Stimulated activated CD8-positive, alpha-beta memory T cell treated with anti-CD3 and anti-CD28 coated beads, Interleukin-12 subunit alpha, Interleukin-12 subunit beta, amount 100 ng/mL, for 24 hours (primary cell): ENCODE measurements around the gene TKTL1.
A peak's percentile ranks its signal among the peaks of the same experiment; 100 is the strongest.

Source experiments
- DNase-seq: peaks from one replicate; pipeline ENCODE4 v3.0.0-alpha.2; 2020; ENCODE audit errors: extremely low read depth

The TKTL1 gene

DNA sequence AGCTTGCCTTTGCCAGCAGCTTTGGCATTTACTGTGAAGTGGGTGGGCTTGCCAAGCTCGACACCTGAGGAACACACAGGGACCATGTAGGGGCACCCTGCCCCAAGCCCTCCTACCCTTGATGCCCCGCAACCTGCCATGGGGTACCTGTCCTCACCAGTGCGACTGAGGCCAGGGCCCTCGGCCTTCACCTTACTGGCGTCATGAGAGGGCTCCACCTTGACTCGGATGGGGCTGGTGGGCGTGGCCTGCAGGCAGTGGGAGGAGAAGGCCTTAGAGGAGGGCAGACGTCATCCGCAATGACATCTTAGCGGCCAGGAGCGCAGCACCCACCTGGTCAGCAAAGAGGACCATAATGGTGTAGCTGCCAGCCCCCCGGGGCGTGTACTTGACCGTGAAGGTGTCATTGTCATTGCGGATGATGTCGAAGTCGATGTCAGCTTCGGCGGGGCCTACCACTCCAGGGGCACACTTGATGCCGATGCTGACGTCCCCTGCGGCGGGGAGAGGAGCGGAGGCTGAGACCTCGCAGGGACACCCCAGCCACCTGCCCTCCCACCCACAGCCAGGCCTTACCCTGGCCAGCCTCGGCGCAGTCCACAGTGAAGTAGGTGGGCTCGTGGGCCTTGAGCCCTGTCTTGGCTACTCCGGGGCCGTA lies 66.6 kb downstream of the TKTL1 start:
- DNase-seq, result no peak

DNA sequence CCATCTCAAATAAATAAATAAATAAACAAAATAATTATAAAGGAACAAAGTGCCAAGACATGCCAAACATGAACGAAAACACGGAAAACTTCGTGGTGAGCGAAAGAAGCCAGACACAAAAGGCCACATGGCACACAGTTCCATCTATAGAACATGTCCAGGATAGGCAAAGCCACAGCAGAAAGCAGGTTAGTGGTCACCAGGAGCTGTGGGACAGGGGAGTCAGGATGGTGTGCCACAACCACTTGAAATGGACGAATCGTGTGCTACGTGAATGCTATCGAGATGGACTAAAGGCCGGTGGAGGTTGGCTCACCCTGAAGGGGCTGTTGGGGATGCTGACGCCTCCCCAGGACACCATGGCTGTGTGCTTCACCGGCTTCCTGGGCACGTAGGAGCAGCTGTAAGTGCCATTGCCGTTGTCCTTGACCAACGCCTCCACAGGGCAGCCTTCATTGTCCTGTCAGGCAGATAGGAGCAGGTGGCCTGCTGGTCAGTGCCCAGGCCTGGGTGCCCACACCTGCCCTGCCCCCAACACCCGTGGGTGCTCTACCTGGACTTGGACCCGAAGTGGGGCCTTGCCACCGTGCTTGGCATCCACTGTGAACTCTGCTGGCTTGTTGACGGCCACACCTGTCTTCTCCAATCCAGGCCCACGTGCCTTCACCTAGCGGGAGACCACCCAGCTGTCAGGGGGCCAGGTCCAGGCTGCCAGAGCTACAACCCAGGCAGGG lies 68.3 kb downstream of the TKTL1 start:
- no peak for DNase-seq

DNA sequence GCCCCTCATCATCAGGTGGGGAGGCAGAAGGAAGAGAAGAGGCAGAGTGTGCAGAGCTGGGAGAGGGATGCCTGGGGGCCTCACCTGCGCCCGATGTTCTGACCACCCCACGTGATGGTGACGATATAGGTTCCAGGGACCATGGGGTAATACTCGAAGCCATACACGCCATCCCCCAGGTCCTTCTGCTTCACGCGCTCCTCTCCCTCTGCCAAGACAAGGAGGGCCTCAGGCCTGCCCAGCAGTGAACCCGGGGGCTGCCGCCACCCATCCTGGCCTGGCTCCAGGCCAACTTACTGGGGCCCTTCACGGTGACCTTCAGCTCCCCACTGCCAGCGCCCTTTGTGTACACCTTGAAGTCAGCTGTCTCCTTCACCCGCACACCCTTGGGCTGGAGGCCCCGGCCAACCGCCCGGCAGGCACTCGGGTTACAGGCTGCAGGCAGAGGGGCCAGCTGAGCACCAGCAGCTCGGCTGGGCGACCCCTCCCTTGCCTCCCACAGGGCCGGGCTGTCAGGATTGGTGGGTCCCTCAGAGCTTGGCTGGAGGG lies 69.5 kb downstream of the TKTL1 start:
- no peak for DNase-seq

DNA sequence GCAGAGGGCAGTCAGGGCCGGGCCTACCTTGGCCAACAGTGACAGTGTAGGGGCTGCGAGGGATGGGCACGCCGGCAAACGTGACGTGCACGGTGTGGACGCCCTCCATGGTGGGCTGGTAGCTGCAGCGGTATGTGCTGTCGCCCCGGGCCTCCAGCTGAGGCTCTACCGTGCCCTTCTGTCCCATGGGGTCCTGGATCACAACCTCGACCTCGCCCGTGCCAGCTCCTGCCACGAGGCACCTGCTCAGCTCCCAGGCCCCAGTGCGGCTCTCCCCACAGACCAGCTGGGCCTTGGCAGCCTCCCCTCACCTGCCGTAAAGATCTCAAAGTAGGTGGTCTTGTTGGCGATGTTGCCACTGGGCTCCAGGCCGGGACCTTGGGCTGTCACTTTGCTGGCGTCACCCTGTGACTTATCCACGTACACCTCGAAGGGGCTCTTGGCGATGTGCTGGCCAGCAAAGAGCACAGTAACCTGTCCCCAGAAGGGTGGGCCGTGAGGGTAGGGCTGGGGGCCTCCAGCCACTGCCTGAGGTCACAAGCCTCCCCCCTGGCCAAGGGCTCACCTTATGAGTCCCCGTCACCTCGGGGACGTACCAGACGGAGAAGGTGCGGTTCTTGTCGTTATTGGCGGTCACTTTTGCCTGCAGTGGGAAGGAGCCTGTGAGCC lies 70.5 kb downstream of the TKTL1 start:
- no peak for DNase-seq

DNA sequence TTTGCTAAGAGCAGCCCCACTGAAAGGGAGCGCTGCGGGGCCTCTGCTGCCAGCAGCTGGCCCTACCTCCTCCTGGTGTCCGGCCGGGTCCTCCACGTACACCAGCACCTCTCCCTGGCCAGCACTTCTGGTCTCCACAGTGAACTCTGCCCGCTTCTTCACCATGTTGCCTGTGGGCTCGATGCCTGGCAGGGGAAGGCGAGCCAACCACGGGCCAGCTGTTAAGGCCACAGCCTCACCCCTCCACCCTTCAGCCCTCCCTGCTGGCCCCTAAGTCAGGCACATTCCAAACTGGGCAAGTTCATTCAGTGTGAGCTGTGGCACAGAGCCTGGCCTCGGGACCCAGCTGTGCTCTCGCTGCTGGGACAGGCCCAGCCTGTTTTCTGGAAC lies 71.1 kb downstream of the TKTL1 start:
- DNase-seq, result no peak

DNA sequence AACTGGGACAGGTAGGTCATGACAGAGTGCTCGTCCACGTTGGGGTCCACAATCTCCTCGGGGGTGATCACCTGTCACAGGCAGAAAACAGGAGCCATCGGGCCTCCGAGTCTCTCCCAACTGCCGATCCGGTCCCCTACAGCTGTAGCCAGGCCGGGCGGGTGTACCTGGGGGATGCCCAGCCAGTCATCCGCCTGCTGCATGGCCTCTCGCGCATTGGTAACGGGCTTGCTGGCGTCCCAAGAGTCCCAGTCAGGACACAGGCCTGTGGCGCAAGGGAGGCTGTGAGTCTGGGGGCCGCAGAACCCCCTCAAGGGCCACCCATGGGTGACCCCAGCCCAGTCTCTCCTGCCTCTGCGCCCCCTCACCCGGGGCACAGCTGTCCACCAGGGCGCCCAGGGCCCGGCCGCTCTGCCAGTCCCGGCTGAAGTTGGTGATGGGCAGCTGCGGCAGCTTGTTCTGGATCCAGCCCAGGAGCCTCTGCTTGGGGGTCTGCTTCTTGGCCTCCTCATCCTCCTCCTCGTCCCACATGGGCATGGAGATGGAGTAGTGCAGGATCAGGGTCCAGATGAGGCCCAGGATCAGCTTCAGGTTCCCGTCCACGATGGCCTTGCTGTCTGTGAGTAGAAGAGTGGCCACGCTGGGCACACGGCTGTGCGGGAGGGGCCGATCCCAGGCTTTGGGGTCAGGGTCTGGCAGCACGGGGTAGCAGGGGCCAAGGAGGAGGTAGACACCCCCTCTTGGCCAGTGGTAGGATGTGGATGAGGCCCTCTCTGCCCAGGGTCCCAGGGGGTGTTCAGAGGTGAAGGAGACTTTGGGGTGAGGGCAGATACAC lies 72.1 kb downstream of the TKTL1 start:
- DNase-seq, result no peak

DNA sequence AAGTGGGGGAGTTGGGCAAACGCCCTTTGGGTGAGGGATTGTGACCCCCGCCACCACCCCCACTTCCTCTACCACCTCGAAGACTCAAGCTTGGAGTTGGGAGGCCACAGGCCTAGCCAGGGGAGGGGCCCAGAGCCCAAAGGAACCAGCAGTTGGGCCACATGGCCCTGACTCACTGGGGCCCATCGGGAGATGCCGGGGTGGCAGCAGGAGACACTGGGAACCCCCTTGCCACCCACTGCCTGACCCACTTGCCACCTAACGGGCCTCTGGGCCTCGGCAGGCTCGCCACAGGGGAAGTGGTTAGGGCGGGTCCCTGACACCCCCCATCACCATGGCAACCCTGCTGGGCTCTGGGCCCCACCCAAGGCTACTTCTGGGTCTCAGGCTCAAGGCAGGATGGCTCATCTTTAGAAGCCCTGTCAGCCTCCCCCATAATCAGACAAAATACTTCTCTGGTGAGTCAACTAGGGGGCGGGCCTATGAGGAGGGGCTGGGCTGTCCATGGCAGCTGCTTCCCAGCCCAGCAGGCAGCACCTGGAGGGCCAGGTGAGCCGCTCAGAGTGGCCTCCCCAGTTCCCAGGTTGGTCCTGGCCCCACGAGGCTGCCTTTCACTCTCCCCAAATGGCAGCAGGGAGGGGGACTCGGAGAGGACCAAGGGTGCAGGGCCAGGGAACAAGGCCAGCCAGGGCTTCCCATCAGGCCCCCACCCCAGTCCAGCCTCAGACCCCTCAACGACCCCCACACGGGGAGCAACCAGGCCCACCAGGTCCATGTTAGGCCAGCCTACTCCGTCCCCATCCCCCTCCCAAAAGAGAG lies 73.2 kb downstream of the TKTL1 start:
- peak; percentile 85 for DNase-seq

DNA sequence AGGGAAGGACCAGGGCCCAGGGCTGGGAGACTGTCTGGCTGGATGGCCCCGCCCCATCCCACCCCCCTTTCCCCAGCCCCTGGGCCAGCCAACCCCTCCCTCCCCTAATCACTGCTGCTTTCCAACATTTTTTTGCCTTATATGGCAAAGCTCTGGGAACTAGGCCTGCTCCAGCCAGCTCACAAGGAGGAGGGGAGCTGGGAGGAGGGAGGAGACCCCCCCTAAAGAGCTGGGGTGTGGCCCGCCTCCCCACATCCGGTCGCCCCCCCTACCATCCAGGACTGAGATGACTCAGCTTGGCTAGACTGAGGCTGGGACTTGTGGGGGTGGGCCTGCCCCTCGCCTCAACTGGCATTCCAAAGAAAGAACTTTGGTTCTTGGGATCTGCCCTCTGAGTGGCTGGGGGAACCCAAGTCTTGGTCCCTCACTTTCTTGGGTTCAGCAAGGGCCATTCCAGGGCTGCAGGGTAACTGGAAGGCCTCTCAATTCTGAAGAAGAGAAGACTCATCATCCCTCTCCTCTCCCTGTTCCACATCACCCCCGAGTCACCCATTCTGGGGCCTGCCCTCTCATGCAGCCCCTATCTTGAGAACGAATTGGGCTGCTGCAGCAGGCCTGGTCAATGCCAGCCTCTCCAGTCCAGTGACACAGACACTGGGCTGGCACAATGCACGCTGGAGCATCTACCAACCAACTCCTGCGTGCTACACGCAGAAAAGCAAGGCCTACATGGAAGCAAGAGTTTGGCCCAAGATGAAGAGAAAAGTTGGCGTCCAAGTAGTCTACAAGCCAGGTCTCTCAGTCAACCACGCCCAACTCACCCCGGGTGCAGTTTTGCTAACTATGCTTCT lies 74.1 kb downstream of the TKTL1 start:
- DNase-seq, result peak; percentile 33

DNA sequence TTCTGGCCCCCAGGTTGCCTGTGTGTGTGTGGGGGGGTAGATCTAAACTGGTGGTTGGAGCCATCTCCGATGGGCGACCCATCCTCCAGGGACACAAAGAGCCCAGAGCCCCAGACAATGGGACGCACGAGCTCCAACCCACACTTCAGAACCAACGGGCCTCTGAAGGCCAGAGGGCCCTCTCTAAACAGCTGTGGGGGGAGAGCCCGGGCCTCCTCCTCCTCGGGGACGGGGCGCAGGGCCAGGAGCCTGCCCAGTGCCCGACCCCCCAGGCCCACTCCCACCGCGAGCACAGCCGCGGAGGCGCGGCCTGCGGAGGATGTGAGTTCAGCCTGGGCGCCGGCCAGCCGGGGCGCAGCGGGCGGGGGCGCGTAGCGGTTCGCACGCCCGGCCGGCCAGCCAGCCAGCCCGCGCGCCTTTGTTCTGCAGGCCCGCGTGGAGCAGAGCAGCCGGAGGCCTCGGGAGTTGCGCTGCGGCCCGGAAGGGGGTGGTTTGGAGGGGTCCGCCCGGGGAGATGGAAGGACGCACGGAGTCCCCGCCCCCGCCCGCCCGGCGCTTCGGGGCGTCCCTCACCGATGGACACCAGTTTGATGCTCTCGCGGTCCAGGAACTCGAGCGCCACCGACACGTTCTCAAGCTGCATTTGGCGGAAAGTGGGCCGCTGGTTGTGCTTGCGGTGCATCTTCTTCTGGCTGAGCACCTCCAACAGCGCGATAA lies 74.9 kb downstream of the TKTL1 start:
- no peak for DNase-seq

DNA sequence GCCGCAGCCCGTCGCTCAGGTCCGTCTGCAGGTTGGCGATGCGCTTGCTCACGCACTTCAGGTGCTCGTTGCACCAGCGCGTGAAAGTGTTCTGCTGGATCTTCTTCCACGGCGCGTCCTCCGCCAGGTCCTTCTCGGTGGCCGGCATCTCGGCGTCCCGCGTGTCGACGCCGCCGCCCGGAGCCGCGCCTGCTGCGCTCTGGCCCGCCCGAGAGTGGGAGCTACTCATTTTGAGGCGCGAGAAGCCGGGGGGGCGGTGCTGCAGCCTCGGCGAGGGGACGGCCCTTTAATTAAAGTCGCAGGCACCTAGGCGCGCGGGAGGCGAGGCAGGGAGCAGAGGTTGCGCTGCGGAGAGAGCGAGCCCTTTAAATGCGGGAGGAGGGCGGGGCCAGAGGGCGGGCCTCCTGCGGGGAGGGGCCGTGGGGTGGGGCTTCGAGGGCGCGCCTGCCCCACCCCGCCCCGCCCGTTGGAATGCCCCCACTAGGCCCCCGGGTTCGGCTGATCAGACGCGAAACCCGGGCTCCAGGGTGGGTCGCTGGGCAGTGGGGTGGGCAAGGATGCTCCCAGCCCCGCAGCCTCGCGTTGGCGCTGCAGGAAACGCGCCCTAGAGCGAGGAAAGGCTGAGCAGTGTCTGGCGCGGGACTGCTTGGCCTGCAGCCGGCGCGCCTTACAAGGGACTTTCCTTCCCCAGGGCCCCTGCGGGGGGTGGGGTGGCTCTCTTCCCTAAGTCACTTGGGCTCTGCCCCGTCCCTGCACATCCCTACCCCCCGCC lies 75.6 kb downstream of the TKTL1 start:
- DNase-seq, result peak; percentile 78

DNA sequence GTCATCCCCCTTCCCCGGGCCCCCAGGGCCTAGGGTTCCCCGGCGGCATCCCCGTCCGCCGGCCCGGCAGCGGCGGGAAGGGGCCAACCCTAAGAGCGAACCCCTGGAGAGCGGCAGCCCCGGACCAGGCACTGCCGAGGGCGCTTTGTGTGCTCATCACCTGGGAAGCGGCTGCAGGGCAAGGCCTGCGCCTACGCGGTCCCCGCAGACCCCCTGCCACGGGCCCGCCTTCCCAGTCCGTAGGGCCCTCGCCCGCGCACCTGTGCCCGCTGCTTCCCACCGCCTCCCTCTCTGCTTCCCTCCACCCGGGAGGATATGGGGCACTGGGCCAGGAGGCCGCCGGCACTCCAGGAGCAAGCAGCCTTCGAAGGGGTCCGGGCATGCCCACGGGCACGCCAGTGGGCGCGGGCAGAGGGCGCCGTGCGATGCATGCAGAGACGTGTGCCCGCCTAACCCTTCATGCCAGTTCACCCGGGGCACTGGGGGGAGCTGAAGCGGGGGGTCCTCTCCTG lies 76.2 kb downstream of the TKTL1 start:
- DNase-seq, result no peak

DNA sequence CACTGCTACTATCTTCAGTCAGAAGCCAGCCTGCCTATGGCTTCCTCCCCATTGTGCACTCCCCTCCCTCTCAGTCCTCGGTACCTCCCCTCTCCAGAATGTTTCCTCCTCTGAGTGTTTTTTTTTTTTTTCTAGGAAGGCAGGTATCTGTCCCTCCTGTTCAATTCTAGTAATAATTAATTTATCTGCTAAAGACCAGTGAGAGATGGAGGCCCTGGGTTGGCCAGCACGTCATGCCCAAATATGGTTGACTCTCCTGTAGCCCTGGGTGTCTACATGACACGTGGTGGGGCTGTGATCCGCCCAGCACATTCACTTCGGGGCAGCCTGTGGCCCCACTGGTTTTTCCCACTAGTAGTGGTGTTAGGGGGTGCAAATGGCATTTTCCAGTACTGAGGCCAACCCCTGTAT lies 77.0 kb downstream of the TKTL1 start:
- DNase-seq, result no peak

DNA sequence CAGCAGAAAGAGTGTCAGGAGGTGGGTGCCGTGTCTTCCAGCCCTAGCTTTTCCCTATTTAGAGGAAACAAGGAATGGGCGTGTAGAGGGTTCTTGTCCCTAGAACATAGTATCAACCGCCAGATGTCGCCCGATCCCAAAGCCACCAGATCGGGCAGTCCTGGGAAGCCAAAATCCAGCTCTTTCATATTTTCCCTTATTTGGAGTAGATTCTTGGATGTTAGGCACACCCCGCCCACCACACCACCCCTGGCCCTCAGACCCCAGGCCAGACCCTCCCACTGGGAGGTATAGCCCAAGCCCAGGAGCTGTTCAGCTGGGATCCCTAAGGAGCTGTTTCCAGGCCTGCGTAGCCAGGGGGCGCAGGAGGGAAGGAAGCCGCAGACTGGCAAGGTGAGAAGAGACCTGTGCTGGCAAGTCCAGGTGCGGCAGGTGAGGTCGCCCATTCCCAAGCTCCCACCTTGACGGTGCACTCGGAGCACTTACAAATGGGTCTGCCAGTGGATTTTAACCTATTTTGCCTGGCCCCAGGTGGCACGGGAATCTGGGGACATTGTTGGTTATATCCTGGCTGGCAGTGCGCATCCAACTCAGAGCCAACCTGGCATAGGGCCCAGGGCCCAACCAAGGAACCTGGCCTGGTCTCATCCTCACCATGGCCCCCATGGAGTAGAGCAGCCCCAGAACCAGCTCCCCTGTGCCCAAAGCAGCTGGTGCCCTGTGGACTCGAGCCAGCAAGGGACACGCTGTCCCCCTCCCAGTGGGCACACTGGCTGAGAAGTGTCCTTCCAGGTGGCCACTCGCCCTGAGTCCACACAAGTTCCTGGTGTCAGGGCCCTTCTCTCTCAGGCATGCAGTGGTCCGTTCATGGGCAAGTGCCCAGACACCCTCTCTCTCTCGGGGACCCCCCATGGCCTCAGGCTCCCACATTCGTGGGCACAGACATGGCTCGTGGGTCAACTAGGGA lies 78.0 kb downstream of the TKTL1 start:
- DNase-seq, result no peak

DNA sequence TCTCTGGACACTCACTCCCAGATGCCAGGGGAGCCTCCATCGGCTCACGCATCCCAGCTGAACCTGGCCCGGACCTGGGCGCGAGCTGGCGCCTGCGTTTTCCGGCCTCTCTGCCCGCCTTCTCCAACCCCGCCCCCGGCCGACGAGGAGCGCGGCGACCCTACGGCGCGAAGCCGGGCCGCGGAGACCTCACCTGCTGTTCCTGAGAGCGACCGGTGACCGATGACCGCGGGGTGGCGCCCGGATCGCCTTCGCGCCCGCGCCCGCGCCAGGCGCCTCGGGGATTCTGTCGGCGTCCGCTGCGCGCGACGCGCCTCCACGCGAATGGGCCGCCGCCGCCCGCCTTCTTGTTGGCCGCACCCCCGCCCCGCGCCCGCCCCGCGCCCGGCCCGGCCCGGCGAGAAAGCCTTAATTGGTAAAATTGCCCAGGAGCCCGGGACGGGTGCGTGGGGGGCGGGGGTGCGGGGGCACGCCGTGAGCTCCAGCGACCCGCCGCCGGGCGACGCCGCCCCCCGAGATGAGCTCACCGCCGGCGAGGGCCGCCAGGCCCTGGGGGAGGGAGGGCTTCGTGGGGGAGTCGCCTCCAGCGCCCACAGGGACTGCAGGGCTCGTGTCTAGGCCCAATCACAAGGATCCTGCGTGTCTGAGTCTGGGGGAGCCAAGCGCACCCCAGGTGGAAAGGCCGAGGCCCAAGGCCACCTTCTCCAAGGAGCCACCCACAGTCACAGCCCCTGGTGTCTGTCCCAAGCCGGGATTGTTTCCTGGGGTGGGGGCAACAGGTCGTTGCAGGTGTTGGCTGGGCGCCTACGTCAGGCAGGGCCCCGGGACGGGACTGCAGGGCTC lies 78.9 kb downstream of the TKTL1 start, which contains the start of gene FLNA:
FLNA (minus strand) TSS at position 322 of the 843 bp plus-strand sequence. CDS start 3,389 bp downstream, outside the sequence.
- no peak for DNase-seq

DNA sequence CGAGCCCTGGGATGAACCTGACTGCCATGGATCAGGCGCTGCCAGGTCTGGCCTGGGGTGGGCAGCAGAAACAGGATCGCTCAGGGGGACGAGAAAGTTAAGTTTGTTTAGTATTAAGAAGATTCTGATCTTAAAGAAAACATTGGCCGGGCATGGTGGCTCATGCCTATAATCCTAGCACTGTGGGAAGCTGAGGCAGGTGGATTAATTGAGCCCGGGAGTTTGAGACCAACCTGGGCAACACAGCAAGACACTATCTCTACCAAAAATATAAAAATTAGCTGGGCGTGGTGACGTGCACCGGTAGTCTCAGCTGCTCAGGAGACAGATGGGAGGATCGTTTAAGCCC lies 79.5 kb downstream of the TKTL1 start:
- DNase-seq, result no peak

DNA sequence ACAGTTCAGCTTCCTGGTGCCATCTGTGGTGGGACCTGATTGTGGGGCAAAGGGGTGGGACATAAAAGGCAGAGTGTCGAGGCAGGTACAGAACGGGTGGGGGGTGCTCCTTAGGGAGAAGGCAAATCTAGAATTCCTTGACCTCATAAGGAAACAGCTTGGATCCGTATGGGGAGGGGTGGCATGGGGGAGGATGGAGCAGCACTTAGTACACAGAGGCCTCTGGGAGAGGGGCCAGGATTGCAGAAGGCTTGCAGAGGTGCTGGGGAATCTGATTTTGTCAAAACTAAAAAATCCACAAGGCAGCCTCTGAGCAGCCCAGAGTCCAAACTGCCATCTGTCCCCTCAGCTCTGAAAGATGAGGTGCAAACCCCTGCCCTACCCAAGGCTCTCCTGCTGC lies 81.2 kb downstream of the TKTL1 start:
- no peak for DNase-seq
